ENCODE data around the gene CPB1.
"Not testable (repeated sequence)": the region's sequence is repeated elsewhere in the genome, so short reads cannot be mapped to it uniquely, and the experiment has no call there.

CPB1 gene

DNA sequence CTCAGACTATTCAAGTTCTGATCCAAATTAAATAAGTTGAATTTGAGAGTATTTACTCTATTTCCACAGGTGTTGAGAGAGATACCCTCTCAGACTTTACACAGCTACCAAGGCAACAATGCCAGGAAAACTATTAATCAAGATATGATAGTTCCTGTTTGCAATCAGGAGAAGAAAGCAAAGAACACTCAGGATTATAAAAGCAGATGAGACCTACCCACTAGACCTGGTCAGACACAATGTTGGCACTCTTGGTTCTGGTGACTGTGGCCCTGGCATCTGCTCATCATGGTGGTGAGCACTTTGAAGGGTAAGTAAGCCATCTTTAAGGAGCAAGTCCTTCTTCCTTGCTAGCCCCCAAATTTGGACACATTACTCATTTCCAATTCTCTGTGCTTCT is at the start of gene CPB1:
TSS of gene CPB1 (plus strand) at position 227 of the 400 bp plus-strand sequence. CDS start at position 240, 13 bp downstream.
- Histone ChIP-seq H3K27me3 (ENCODE audit: control insufficient read depth, insufficient read depth, low read length) (no peaks in the 10 kb centered on the region), H3K4me3 (ENCODE audit: low read depth, low read length) (no peak within 1 kb of the TSS), H3K4me1 (ENCODE audit: control insufficient read depth, insufficient read depth, low read length) (no peaks in the 10 kb centered on the region), H3K9ac (ENCODE audit: low read depth, low read length) (no peak within 1 kb of the TSS), H3K36me3 (ENCODE audit: control insufficient read depth, insufficient read depth, low read length) (no peaks in the 10 kb centered on the region), H3K9me3 (ENCODE audit: control insufficient read depth, insufficient read depth, low read length) (no peaks in the 10 kb centered on the region)

DNA sequence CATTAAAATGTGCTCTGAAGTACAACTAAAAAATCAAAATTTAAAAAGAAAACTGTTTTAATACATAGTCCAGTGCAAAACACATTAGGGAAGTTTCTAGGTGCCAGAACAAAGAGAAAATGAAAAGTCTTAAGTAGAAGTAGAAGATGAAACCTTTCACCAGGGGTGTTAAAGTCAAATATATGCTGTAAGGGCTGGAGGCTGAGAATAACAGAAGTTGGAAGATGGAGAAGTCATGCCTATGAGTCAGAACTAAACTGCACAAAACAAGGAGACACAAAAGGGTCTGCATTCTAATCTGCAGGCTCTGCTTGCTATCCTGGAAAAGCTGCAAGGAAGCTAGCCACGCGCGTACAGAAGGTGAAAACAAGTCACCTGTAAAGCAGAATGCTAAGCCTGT is 48.7 kb upstream of the CPB1 start:
- no peaks in the 10 kb centered on the region for H3K9me3 ChIP-seq (ENCODE audit: control insufficient read depth, insufficient read depth, low read length)
- H3K9ac ChIP-seq (ENCODE audit: low read depth, low read length), result no peak overlapping the region
- no peak overlapping the region for H3K4me3 ChIP-seq (ENCODE audit: low read depth, low read length)
- H3K4me1 ChIP-seq (ENCODE audit: control insufficient read depth, insufficient read depth, low read length), result no peaks in the 10 kb centered on the region
- H3K36me3 ChIP-seq (ENCODE audit: control insufficient read depth, insufficient read depth, low read length), result no peaks in the 10 kb centered on the region
- H3K27me3 ChIP-seq (ENCODE audit: control insufficient read depth, insufficient read depth, low read length), result no peaks in the 10 kb centered on the region

DNA sequence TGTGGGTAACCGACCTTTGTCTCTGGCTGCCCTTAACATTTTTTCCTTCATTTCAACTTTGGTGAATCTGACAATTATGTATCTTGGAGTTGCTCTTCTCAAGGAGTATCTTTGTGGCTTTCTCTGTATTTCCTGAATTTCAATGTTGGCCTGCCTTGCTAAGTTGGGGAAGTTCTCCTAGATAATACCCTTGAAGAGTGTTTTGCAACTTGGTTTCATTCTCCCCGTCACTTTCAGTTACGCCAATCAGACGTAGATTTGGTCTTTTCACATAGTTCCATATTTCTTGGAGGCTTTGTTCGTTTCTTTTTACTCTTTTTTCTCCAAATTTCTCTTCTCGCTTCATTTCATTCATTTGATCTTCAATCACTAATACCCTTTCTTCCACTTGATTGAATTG is 42.6 kb upstream of the CPB1 start:
- not testable (repeated sequence) for H3K27me3 ChIP-seq (ENCODE audit: control insufficient read depth, insufficient read depth, low read length); H3K9ac ChIP-seq (ENCODE audit: low read depth, low read length); H3K9me3 ChIP-seq (ENCODE audit: control insufficient read depth, insufficient read depth, low read length); H3K4me1 ChIP-seq (ENCODE audit: control insufficient read depth, insufficient read depth, low read length); H3K36me3 ChIP-seq (ENCODE audit: control insufficient read depth, insufficient read depth, low read length); H3K4me3 ChIP-seq (ENCODE audit: low read depth, low read length)

DNA sequence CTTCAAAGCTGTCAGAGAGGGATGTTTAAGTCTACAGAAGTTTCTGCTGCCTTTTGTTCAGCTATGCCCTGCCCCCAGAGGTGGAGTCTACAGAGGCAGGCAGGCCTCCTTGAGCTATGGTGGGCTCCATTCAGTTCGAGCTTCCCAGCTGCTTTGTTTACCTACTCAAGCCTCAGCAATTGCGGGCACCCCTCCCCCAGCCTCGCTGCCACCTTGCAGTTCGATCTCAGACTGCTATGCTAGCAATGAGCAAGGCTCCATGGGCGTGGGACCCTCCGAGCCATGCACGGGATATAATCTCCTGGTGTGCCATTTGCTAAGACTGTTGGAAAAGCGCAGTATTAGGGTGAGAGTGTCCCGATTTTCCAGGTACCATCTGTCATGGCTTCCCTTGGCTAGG is 41.5 kb upstream of the CPB1 start:
- not testable (repeated sequence) for H3K9me3 ChIP-seq (ENCODE audit: control insufficient read depth, insufficient read depth, low read length); H3K27me3 ChIP-seq (ENCODE audit: control insufficient read depth, insufficient read depth, low read length); H3K4me3 ChIP-seq (ENCODE audit: low read depth, low read length); H3K4me1 ChIP-seq (ENCODE audit: control insufficient read depth, insufficient read depth, low read length); H3K9ac ChIP-seq (ENCODE audit: low read depth, low read length); H3K36me3 ChIP-seq (ENCODE audit: control insufficient read depth, insufficient read depth, low read length)

DNA sequence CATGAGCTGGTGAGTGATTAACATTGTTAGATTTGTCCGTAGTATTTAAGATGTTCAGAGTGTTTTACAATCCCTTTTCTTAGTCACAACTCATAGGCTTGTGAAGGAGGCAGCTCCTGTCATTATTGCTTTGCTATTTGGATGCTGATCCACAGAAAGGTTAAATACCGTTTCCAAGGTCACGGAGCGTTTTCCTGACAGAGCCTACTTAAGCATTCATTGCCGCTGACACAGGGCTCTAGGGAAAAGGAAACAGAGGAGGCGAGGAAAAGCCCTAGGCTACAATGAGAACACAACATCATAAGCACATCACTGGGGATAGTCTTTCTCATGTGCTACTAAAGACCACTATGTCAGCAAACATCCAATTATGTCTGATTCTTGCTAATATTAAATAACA is 38.5 kb upstream of the CPB1 start:
- Histone ChIP-seq H3K9ac (ENCODE audit: low read depth, low read length) (no peak overlapping the region), H3K4me3 (ENCODE audit: low read depth, low read length) (no peak overlapping the region), H3K27me3 (ENCODE audit: control insufficient read depth, insufficient read depth, low read length) (no peaks in the 10 kb centered on the region), H3K9me3 (ENCODE audit: control insufficient read depth, insufficient read depth, low read length) (peaks cover 3% of the 10 kb centered on the region), H3K36me3 (ENCODE audit: control insufficient read depth, insufficient read depth, low read length) (no peaks in the 10 kb centered on the region), H3K4me1 (ENCODE audit: control insufficient read depth, insufficient read depth, low read length) (peaks cover 3% of the 10 kb centered on the region)

DNA sequence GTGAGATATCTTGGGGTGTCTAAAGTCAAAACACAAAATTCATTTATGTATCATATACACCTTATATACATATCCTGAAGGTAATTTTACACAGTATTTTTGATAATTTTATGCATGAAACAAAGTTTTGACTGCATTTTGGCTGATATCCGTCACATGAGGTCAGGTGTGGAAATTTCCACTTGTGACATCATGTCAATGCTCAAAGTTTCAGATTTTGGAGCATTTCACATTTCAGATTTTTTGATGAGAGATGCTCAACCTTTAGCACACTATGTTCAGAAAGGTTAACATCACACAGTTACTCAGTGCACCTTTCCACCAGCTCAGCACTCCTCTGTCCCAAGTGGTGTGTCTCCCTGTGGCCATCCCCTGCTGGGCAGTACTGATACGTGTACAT is 37.7 kb upstream of the CPB1 start:
- H3K9ac ChIP-seq (ENCODE audit: low read depth, low read length), result no peak overlapping the region
- peaks cover 3% of the 10 kb centered on the region for H3K9me3 ChIP-seq (ENCODE audit: control insufficient read depth, insufficient read depth, low read length)
- H3K36me3 ChIP-seq (ENCODE audit: control insufficient read depth, insufficient read depth, low read length), result no peaks in the 10 kb centered on the region
- peaks cover 5% of the 10 kb centered on the region for H3K4me1 ChIP-seq (ENCODE audit: control insufficient read depth, insufficient read depth, low read length)
- no peaks in the 10 kb centered on the region for H3K27me3 ChIP-seq (ENCODE audit: control insufficient read depth, insufficient read depth, low read length)
- no peak overlapping the region for H3K4me3 ChIP-seq (ENCODE audit: low read depth, low read length)

DNA sequence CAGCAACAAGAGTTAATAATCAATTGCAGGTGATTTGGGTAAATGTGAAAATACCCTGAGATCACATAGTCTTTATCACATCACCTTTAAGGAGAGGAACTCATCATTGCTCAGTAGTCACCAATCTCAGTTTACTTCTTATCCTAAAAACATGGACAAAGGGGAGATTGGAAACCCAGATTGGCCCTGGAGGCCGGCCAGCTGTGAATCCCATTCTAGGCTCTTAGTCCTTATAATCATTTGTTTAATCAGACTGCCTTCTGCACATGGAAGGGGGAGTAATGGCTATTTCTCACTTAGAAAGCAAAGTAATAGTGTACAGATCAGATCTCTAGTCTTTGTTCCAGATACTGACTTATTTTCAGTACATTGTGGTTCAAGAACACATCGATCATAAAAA is 37.2 kb upstream of the CPB1 start:
- no peaks in the 10 kb centered on the region for H3K27me3 ChIP-seq (ENCODE audit: control insufficient read depth, insufficient read depth, low read length)
- H3K4me3 ChIP-seq (ENCODE audit: low read depth, low read length), result no peak overlapping the region
- peaks cover 8% of the 10 kb centered on the region for H3K4me1 ChIP-seq (ENCODE audit: control insufficient read depth, insufficient read depth, low read length)
- H3K36me3 ChIP-seq (ENCODE audit: control insufficient read depth, insufficient read depth, low read length), result no peaks in the 10 kb centered on the region
- H3K9ac ChIP-seq (ENCODE audit: low read depth, low read length), result no peak overlapping the region
- peaks cover 3% of the 10 kb centered on the region for H3K9me3 ChIP-seq (ENCODE audit: control insufficient read depth, insufficient read depth, low read length)

DNA sequence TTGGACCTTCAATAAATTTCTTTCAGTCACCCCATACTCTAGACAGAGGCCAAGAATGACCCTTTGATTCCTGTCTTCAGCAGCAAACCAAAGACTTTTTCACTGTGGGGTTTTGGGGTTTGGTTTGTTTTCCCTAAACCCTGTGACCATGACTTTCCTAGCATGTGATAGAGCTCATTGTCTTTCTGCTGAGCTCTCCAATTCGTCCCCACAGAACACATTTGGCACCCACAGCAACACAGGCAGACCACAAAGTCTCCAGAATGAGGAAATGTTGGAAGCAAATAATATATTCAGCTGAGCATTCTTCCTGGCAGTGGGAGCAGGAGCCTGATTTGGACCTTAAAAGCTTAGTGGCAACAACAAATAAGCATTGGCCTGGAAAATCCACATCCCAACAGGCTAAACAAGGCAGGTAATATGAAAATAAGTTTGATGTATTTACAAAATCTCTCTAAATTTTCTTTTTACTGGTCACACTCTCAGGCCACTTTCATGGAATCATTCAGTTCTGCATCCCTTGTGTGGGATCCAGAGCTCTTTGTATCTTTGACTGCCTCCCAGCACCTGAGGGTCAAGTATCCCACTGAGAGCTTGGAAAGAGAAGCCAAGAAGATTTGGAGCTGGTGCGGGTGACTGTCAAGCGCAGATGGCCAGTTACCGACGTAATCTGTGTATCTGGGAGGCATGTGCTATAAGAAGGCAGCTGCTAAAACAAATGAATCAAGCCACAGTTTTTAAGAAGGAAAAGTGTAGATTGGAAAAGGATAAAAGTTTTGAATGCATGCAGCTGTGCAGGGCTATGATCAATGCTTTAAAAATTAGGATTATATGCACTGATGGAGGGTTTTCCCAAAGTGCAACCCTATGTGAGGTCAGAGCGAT is 36.5 kb upstream of the CPB1 start:
- no peaks in the 10 kb centered on the region for H3K36me3 ChIP-seq (ENCODE audit: control insufficient read depth, insufficient read depth, low read length)
- H3K4me3 ChIP-seq (ENCODE audit: low read depth, low read length), result no peak overlapping the region
- H3K9ac ChIP-seq (ENCODE audit: low read depth, low read length), result no peak overlapping the region
- H3K4me1 ChIP-seq (ENCODE audit: control insufficient read depth, insufficient read depth, low read length), result peaks cover 8% of the 10 kb centered on the region
- H3K27me3 ChIP-seq (ENCODE audit: control insufficient read depth, insufficient read depth, low read length), result no peaks in the 10 kb centered on the region
- H3K9me3 ChIP-seq (ENCODE audit: control insufficient read depth, insufficient read depth, low read length), result peaks cover 3% of the 10 kb centered on the region

DNA sequence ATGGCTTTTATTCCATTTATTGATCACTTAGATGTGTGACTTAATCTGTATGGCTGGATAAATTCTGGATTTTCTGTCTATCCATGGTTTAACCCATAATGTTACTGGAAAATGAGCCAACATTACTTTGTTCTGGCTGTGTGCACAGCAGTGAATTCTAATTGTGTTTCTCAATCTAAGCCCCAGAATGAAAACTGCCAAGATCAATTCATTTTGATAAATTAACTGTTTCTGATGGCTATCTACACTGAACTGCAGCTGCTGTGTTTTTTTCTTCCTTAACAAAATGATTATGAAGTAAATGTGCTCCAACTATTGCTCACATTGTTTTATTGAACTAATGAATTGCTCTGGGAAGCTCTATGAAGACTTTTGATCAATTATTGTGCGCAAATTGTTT is 35.7 kb upstream of the CPB1 start:
- Histone ChIP-seq H3K9ac (ENCODE audit: low read depth, low read length) (no peak overlapping the region), H3K4me1 (ENCODE audit: control insufficient read depth, insufficient read depth, low read length) (peaks cover 11% of the 10 kb centered on the region), H3K9me3 (ENCODE audit: control insufficient read depth, insufficient read depth, low read length) (no peaks in the 10 kb centered on the region), H3K27me3 (ENCODE audit: control insufficient read depth, insufficient read depth, low read length) (no peaks in the 10 kb centered on the region), H3K36me3 (ENCODE audit: control insufficient read depth, insufficient read depth, low read length) (no peaks in the 10 kb centered on the region), H3K4me3 (ENCODE audit: low read depth, low read length) (no peak overlapping the region)

DNA sequence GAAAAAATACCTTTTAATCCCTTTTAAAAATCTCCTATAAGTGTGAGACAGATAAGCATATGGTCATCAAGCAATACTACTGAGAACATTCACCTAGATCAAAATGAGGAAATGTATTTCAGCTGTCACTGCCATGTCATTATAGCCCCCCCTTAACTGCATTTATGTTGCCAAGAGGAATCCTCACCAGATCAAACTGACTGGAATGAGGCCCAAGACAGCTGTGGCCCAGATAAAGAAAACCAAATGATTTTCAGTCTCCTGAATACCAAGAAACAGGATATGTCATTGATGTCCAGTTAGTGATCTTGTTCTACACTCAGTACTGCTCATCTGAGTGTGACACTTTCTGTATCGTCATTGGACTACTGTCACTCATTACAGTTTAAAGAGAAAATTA is 35.1 kb upstream of the CPB1 start:
- Histone ChIP-seq H3K4me3 (ENCODE audit: low read depth, low read length) (no peak overlapping the region), H3K9me3 (ENCODE audit: control insufficient read depth, insufficient read depth, low read length) (no peaks in the 10 kb centered on the region), H3K27me3 (ENCODE audit: control insufficient read depth, insufficient read depth, low read length) (no peaks in the 10 kb centered on the region), H3K36me3 (ENCODE audit: control insufficient read depth, insufficient read depth, low read length) (no peaks in the 10 kb centered on the region), H3K9ac (ENCODE audit: low read depth, low read length) (no peak overlapping the region), H3K4me1 (ENCODE audit: control insufficient read depth, insufficient read depth, low read length) (peaks cover 15% of the 10 kb centered on the region)

DNA sequence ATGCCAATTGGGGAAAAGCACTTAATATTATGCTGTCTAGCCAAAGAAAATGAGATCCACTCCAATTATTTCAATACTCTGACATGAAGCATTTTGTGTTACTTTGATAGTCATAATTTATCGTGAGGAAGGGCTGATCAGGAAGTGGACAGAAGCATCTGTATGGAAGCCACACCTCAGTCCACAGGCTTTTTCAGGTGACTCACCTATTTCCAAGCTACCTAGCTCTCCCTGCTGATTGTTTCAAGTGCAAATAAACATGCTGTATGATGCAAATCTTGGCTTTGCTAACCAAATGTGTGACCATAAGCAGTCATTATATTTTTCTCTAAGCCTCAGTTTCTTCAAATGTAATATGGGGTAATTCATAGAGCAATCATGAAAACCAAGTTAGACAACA is 30.8 kb upstream of the CPB1 start:
- H3K9me3 ChIP-seq (ENCODE audit: control insufficient read depth, insufficient read depth, low read length), result no peaks in the 10 kb centered on the region
- H3K27me3 ChIP-seq (ENCODE audit: control insufficient read depth, insufficient read depth, low read length), result no peaks in the 10 kb centered on the region
- H3K4me1 ChIP-seq (ENCODE audit: control insufficient read depth, insufficient read depth, low read length), result peaks cover 24% of the 10 kb centered on the region
- no peak overlapping the region for H3K4me3 ChIP-seq (ENCODE audit: low read depth, low read length)
- no peaks in the 10 kb centered on the region for H3K36me3 ChIP-seq (ENCODE audit: control insufficient read depth, insufficient read depth, low read length)
- no peak overlapping the region for H3K9ac ChIP-seq (ENCODE audit: low read depth, low read length)

DNA sequence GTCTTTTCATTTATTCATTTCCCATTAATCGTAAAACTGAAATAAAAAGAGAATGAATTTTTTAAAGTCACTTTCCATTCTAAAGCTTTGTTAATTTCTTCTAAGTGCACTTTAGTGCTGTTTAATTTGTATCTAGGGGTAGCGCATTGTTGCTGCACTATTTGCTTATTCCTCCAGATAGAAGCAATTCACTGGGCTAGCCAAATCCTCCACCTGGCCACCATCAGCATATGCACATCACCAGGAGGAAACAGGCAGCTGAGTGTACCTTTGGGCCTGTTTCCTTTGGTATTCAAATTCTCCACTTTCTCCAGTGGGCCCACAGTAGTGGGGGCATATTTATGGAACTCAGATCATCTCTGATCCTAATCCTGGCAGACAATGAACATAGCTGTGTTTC is 29.8 kb upstream of the CPB1 start:
- H3K4me3 ChIP-seq (ENCODE audit: low read depth, low read length), result no peak overlapping the region
- no peaks in the 10 kb centered on the region for H3K27me3 ChIP-seq (ENCODE audit: control insufficient read depth, insufficient read depth, low read length)
- no peaks in the 10 kb centered on the region for H3K9me3 ChIP-seq (ENCODE audit: control insufficient read depth, insufficient read depth, low read length)
- H3K4me1 ChIP-seq (ENCODE audit: control insufficient read depth, insufficient read depth, low read length), result peaks cover 24% of the 10 kb centered on the region
- no peaks in the 10 kb centered on the region for H3K36me3 ChIP-seq (ENCODE audit: control insufficient read depth, insufficient read depth, low read length)
- H3K9ac ChIP-seq (ENCODE audit: low read depth, low read length), result no peak overlapping the region
